Left ventricle myocardium inferior (tissue), 1 donor: Measurements from ENCODE around the gene GCNT2. TPM values are rescaled to one million over a fixed set of nuclear protein-coding genes. Genes with fewer than 3 reads are reported as not detected.

ENCODE experiments used
- total RNA-seq: library from RNA; stranded (reverse); fragmentation: NEBNext Ultra II Directional; extraction: Animal tissue kit (Norgen Biotek cat#: 25700); gene quantifications from one replicate; pipeline ENCODE4 v1.2.1, GENCODE V29; 2021
- donor health status: DM: no; HTN: yes; CAD: no; lungs with severe emphysema.

Gene GCNT2
- total RNA-seq, 1 donor from 2014 or later = 49.0 TPM

Other genes starting within 250 kb of the GCNT2 start
- 0.66 TPM for gene TFAP2A, start 106.3 kb upstream of the GCNT2 start, total RNA-seq
- gene C6orf52, start 173.3 kb downstream of the GCNT2 start, total RNA-seq = 1.5 TPM
- 11.2 TPM for gene PAK1IP1, start 173.6 kb downstream of the GCNT2 start, total RNA-seq
- gene TMEM14C, start 201.7 kb downstream of the GCNT2 start, total RNA-seq = 132 TPM
- 118 TPM for gene TMEM14B, start 226.5 kb downstream of the GCNT2 start, total RNA-seq